Neural cell (in vitro differentiated cells): ENCODE results near the gene DGKB.

Source experiments
- CTCF ChIP-seq: fragments of 450-650 bp; IDR thresholded peaks from 2 replicates; pipeline ENCODE4 v1.5.1; 2014; ENCODE audit warnings: antibody characterized with exemption, mild to moderate bottlenecking, moderate library complexity; ENCODE audit not compliant: poor library complexity, severe bottlenecking
- EP300 ChIP-seq: fragments of 450-650 bp; conservative IDR thresholded peaks from 2 replicates; pipeline ENCODE4 v1.6.1; 2014; ENCODE audit warnings: antibody characterized with exemption, mild to moderate bottlenecking, moderate library complexity; ENCODE audit not compliant: poor library complexity, severe bottlenecking
- EZH2 ChIP-seq: fragments of 200-600, 300-800 bp; shearing (Covaris generic), sonication (generic); IDR thresholded peaks from 2 replicates; pipeline ENCODE4 v1.6.1; 2014; ENCODE audit warnings: antibody characterized with exemption, low read length, borderline replicate concordance, mild to moderate bottlenecking; ENCODE audit not compliant: insufficient read depth, poor library complexity, severe bottlenecking
- POLR2AphosphoS5 ChIP-seq: IDR thresholded peaks from 2 replicates; pipeline ENCODE4 v1.6.1; 2012
- REST ChIP-seq: IDR thresholded peaks from 2 replicates; pipeline ENCODE4 v1.6.1; 2012; ENCODE audit warnings: borderline replicate concordance
- SMC3 ChIP-seq: fragments of 450-650 bp; conservative IDR thresholded peaks from 2 replicates; pipeline ENCODE4 v1.6.1; 2014; ENCODE audit warnings: antibody characterized with exemption, mild to moderate bottlenecking, moderate library complexity; ENCODE audit not compliant: poor library complexity
- TAF1 ChIP-seq: IDR thresholded peaks from 2 replicates; pipeline ENCODE4 v1.6.1; 2012; ENCODE audit warnings: low read depth

GRCh38 chr7:14430926-14431325 lies 471.6 kb downstream of the DGKB start:
- TF ChIP-seq CTCF (no peak), TAF1 (no peak), SMC3 (no peak), EZH2 (no peak), POLR2AphosphoS5 (no peak), EP300 (no peak), REST (no peak)
